ENCODE results near the gene SERPINF2.

- peak; percentile 14 for TF ChIP-seq POLR2AphosphoS5 (IDR thresholded peaks at IDR 0.05)
- no peak for TF ChIP-seq CTCF (IDR thresholded peaks at IDR 0.05)
- no peak for TF ChIP-seq POLR2A (IDR thresholded peaks at IDR 0.05)
These were observed at the start of gene SERPINF2 for GRCh38 chr17:1742371-1743087.
